Right cardiac atrium (tissue), 5 donors: ENCODE results near the gene EEFSEC. TPM values are rescaled to one million over a fixed set of nuclear protein-coding genes. Genes with fewer than 3 reads are reported as not detected.

Source experiments
- ATAC-seq, 2 donors: fragments of 200-7000 bp; cut with Tn5 transposase; one replicate each; pipeline versions ENCODE4 v1.8.0 to v1.9.1; 2020; ENCODE audit warnings: moderate library complexity in 2 of 2, mild to moderate bottlenecking in 1 of 2
- DNase-seq, 3 donors: peaks; one replicate each; pipeline ENCODE4 v3.0.0-alpha.2; 2020
- H3K27ac ChIP-seq: one replicate; pipeline ENCODE4 v1.5.1; 2013; ENCODE audit warnings: mild to moderate bottlenecking, low read length, control low read depth, moderate library complexity
- H3K27me3 ChIP-seq: one replicate; pipeline ENCODE4 v1.6.1; 2013; ENCODE audit not compliant: control insufficient read depth, insufficient read depth
- H3K4me1 ChIP-seq: one replicate; pipeline ENCODE4 v1.6.1; 2013; ENCODE audit warnings: low read length; ENCODE audit not compliant: control insufficient read depth, insufficient read depth
- H3K4me3 ChIP-seq: one replicate; pipeline ENCODE4 v1.5.1; 2013; ENCODE audit warnings: low read length, control low read depth
- H3K9me3 ChIP-seq: one replicate; pipeline ENCODE4 v1.6.1; 2013; ENCODE audit warnings: low read length; ENCODE audit not compliant: control insufficient read depth
- WGBS: extraction: QIAGEN DNeasy Blood & Tissue Kit; methylation state at CpG from one replicate; pipeline ENCODE4 v1.1.7; 2013; 5-methylcytosine and 5-hydroxymethylcytosine counted together
- intact Hi-C, 4 donors: fragments of 100-400 bp; cut with DNase I; formaldehyde crosslinking; loops; one replicate each; pipeline versions ENCODE4 v1.11.0 to v1.14.0; 2022 to 2023
- polyA plus RNA-seq: library from polyadenylated mRNA; stranded (reverse); fragments of 200-250 nt; gene quantifications from one replicate; pipeline ENCODE4 v1.2.3, GENCODE V29; 2013
- total RNA-seq, 4 donors: library from RNA; stranded (reverse); fragmentation: NEBNext Ultra II Directional; extraction: Animal tissue kit (Norgen Biotek cat#: 25700); gene quantifications; one replicate each; pipeline ENCODE4 v1.2.1, GENCODE V29; 2021
- donor health status: healthy with polysubstance abuse.
- donor health status: DM: no; HTN: yes; CAD: no.
- donor health status: DM: no; HTN: no; CAD: no.
- donor health status: DM: no; HTN: yes; CAD: no; lungs with severe emphysema.
- donor health status: DM: yes; HTN: yes; CAD: no.

EEFSEC gene
- total and polyA plus RNA-seq, 5 donors, result 14.7 to 17.6 (median 15.6) TPM

DNA sequence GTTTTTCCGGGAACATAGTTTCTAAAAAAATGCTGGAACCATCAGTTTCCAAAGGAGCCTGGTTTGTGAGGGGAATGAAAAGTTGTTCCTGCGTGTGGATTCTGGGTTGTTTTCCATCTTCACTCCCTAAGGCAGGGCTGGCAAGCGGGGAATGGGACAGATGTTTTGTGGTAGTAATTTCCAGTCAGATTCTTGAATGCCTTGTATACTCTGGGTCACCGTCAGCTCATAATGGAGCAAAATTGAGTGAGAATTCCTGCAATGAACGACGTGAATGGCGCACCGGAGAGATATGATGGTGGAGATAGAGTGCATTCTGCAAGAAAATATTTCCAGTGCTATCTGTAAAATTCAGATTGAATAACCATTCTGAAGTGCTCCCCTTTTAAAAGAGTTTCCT lies 19.9 kb downstream of the EEFSEC start:
- H3K4me1 ChIP-seq, result peaks cover 12% of the 10 kb centered on the region

DNA sequence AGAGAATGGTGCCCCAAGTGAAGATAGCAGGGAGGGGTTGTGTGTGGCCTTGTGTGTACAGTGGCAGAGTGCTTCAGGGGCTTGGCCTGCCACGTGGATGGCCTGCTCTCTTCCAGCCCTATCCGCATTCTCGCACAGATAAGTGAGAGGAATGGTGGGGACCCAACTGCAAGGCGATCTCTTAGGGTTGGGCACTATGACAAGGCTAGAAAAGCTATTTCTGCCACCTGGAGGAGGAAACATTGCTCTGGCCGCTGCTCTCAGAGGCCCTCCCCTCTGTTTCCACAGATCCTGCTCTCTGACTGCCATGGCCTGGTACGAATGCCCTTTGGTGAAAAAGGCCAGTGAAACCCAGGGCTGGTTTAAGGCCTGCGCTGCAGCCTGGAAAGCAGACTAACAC lies 20.6 kb downstream of the EEFSEC start:
- Histone ChIP-seq H3K27ac (no peak overlapping the region), H3K4me1 (peaks cover 12% of the 10 kb centered on the region), H3K9me3 (no peaks in the 10 kb centered on the region), H3K4me3 (no peak overlapping the region), H3K27me3 (no peaks in the 10 kb centered on the region)
- ATAC-seq, result peak; percentile 44 to 51
- DNase-seq, result no peak
- WGBS, result 60% methylated on average over 7 of the region's 7 CpGs
- intact Hi-C loops, result loop anchor here in 2 of 4 donors (5.0 to 10.0 kb wide), 5 partner anchors 141 to 433 kb away; partner anchors contain the start of gene GATA2 (in 1 of the 2)

More for the DNA sequence above, 19.9 kb downstream of the EEFSEC start:
- intact Hi-C loops, result loop anchor here in 2 of 4 donors (5.0 to 10.0 kb wide), 5 partner anchors 142 to 434 kb away; partner anchors contain the start of gene GATA2 (in 1 of the 2)
- ATAC-seq (no peak), DNase-seq (peak in 1 of 3 donors; percentile 58)
- no peaks in the 10 kb centered on the region for H3K9me3 ChIP-seq
- H3K27ac ChIP-seq, result no peak overlapping the region
- WGBS, result 71% methylated on average over 8 of the region's 8 CpGs
- H3K27me3 ChIP-seq, result no peaks in the 10 kb centered on the region
- no peak overlapping the region for H3K4me3 ChIP-seq

DNA sequence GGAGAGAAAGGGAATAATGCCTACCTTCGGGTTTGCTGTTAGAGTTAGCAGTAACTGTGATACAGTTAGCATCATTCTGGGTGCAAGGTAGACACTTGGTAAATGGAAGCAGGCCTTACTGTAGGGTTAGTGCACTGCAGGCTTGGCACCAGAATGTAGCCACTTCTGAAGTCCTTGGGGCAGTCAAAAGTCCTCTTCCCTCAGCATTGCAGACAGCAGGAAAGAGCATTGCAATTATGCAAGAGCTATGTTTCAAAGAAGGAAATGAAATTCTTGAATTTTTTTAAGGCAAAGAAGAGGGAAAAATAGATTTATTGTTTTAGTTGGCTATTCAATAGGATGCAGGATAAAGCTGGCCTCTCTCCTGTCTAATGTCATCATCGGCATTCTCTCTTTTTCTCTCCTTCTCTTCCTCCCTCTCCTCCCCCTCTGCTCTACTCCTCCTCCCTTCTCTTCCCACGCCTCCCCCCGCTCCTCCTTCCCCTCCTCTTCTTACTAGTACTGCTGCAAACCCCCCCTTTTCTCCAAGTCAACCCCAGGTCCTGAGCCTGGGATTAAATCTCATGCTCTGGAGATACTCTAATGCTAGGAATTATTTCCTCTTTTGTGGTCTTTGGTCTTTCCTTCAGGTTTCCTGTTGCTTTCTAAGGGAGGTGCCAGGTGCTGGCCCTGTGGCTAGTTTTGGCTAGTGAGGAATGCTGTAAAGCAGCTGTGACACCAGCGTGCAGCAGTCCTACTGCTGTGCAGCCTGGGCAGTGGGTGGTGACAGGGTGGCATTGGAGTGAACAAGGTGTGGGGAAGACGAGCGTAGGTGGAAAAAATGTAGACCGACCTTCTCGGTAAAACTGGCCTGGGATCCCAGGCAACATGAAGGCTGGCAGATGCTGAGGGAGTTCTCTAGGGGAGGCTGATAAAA lies 21.7 kb downstream of the EEFSEC start:
- DNase-seq, result no peak
- H3K9me3 ChIP-seq, result no peaks in the 10 kb centered on the region
- 69% methylated on average over 9 of the region's 9 CpGs for whole genome bisulfite sequencing
- peaks cover 10% of the 10 kb centered on the region for H3K4me1 ChIP-seq
- intact Hi-C loops, result loop anchor here in 2 of 4 donors (5.0 to 10.0 kb wide), 5 partner anchors 140 to 432 kb away; partner anchors contain the start of gene GATA2 (in 1 of the 2)
- no peak overlapping the region for H3K4me3 ChIP-seq
- H3K27me3 ChIP-seq, result no peaks in the 10 kb centered on the region
- peak; percentile 35 to 44 for ATAC-seq
- H3K27ac ChIP-seq, result no peak overlapping the region

DNA sequence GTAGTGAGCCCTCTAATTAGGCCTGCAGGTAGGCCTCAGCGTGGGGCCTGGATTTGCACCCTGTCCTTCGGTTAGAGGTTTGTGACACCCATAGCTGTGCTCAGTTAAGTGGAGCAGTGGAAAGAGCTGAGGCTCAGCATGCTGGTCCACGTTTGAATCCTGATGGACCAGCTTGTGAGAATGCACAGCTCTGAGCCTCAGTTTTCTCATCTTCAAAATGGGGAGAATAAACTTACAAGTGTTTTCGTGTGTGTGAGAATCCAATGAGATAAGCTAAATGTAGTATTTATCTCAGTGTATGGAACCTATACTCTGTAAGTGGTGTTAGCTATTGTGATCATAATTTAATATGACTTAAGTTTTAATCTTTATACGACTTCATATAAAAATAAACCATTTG lies 22.5 kb downstream of the EEFSEC start:
- Histone ChIP-seq H3K4me3 (no peak overlapping the region), H3K27me3 (no peaks in the 10 kb centered on the region), H3K27ac (no peak overlapping the region), H3K9me3 (no peaks in the 10 kb centered on the region), H3K4me1 (peaks cover 12% of the 10 kb centered on the region)
- ATAC-seq (no peak), DNase-seq (no peak)
- WGBS, result 92% methylated on average over 5 of the region's 5 CpGs
- intact Hi-C loops, result loop anchor here in 2 of 4 donors (10.0 kb wide), 3 partner anchors 139 to 319 kb away; partner anchors contain the start of gene GATA2 (in 1 of the 2)

DNA sequence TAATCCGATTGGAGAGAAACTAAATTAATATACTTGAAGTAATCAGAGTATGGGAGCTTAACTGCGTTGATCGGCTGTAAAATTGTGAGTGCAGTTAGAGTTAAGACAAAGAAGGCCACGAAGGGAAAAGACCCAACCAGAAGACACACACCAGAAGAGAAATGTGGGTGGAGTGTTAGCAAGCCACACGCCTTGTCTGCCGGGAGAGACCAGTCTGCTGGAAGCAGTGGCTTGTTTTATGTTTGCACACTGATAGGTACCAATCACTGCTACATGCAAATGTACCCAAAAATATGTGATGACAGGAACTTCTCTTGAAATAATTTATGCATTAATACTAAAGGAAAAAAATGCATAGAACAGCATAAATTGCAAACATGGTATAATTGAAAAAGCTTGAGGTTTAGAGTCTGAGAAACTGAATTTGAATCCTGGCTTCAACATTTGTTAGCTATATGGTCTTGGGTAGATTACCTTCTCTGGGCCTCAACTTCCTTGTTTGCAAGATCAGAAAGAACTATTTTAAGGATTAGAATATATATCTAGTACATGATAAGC lies 23.1 kb downstream of the EEFSEC start:
- DNase-seq (no peak), ATAC-seq (no peak)
- Histone ChIP-seq H3K9me3 (no peaks in the 10 kb centered on the region), H3K4me1 (peaks cover 12% of the 10 kb centered on the region), H3K4me3 (no peak overlapping the region), H3K27ac (no peak overlapping the region), H3K27me3 (no peaks in the 10 kb centered on the region)
- 70% methylated on average over 6 of the region's 6 CpGs for WGBS
- intact Hi-C loops, result loop anchor here in 2 of 4 donors (10.0 kb wide), 3 partner anchors 138 to 318 kb away; partner anchors contain the start of gene GATA2 (in 1 of the 2)

DNA sequence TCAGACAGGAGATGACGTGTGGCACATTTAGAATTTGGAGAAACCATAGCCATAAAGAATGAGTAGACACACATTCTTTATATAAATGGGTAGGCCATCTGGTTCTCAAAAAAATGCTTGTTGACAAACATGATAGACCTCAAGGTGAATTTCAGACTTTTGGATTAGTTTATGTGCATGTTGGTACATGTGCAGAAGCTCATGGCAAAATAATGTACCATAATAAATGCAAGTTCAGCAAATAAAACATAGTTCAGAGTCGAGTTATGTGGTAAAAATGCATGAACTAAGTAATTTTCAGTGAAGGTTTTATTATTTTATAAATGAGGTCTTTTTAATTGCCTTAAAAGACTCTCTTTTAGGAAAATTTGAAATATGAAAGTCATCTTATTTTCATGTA lies 24.6 kb downstream of the EEFSEC start:
- ATAC-seq (no peak), DNase-seq (no peak)
- no peaks in the 10 kb centered on the region for H3K9me3 ChIP-seq
- H3K4me3 ChIP-seq, result no peak overlapping the region
- 76% methylated on average over 2 of the region's 2 CpGs for WGBS
- intact Hi-C loops, result loop anchor here in 2 of 4 donors (10.0 kb wide), 3 partner anchors 137 to 317 kb away; partner anchors contain the start of gene GATA2 (in 1 of the 2)
- peaks cover 12% of the 10 kb centered on the region for H3K4me1 ChIP-seq
- no peak overlapping the region for H3K27ac ChIP-seq
- H3K27me3 ChIP-seq, result no peaks in the 10 kb centered on the region

DNA sequence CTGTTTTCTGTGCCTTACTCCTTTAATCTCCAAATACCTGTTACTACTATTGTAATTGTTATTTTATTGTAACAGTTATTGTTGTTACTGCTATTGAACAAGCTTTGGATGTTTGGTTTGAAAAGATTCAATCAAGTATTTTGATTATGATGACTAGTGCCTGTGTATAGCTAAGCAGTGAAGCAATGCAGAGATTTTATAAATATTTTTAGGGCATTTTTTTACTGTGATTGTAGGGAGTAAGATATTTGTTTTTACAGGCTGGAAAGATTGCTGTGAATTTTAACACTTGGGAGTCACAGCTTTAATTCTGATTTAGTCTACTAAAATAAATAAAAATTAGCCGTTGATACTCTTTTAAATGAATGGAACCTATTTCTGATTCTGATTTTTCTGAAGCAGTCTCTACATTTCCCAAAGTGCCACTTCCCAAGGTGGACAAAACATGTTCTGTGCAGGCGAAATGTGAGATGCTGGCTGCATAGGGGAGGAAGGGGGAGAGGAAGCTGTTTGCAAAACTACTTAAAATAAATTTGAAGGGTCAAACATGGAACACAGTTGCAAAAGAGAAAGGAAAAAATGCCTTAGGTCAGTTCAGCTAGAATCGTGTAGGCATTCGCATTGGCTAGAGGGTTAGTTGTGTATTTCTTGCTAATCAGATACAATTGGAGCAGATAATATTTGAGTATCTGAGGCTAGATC lies 25.7 kb downstream of the EEFSEC start:
- intact Hi-C loops, result loop anchor here in 2 of 4 donors (10.0 kb wide), 3 partner anchors 136 to 316 kb away; partner anchors contain the start of gene GATA2 (in 1 of the 2)
- Histone ChIP-seq H3K4me3 (peak overlapping the region; percentile 27), H3K9me3 (no peaks in the 10 kb centered on the region), H3K27ac (no peak overlapping the region), H3K4me1 (peaks cover 10% of the 10 kb centered on the region), H3K27me3 (no peaks in the 10 kb centered on the region)
- no peak for ATAC-seq
- no peak for DNase-seq
- 39% methylated on average over 4 of the region's 4 CpGs for WGBS

DNA sequence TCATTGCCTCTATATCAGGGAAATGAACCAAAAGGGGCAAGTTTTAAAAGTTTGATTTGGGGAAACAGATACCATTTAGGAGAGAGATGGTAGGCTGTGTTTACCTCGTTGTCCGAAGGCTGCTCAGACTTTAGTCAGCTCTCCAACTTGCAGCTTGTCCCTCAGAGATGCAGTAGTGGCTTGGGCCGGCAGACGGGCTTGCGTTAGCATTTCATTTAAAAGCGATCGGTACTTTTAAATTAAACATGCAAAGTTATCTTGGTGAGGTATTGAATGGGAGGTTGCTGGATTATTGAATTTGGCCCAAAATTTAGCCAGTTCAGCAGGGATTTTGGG lies 26.2 kb downstream of the EEFSEC start:
- H3K9me3 ChIP-seq, result no peaks in the 10 kb centered on the region
- intact Hi-C loops, result loop anchor here in 2 of 4 donors (10.0 kb wide), 3 partner anchors 135 to 315 kb away; partner anchors contain the start of gene GATA2 (in 1 of the 2)
- 58% methylated on average over 7 of the region's 7 CpGs for whole genome bisulfite sequencing
- DNase-seq, result no peak
- no peak overlapping the region for H3K27ac ChIP-seq
- H3K4me1 ChIP-seq, result peaks cover 8% of the 10 kb centered on the region
- H3K27me3 ChIP-seq, result no peaks in the 10 kb centered on the region
- no peak for ATAC-seq
- H3K4me3 ChIP-seq, result peak overlapping the region; percentile 27

DNA sequence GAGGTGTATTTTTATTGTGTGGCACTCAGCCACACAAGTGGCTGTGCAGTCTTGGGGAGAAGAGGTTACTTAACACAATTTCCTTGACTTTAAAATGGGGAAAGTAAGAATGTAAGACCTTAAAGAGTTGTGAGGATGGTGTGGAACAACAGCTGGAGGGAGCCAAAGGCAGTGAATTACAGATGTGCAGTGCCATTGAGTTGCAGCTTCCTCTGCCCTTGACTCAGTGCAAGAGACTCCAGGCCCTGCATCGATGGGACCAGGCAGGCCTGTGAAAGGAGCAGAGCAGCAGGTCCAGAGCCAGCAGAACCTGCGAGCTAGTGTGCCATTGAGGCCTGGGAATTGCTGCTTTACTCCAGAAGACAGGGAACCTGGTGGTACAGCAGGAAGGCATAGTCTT lies 27.2 kb downstream of the EEFSEC start:
- no peaks in the 10 kb centered on the region for H3K27me3 ChIP-seq
- H3K27ac ChIP-seq, result no peak overlapping the region
- intact Hi-C loops, result no loop called here
- ATAC-seq (peak; percentile 36 to 53), DNase-seq (peak in 1 of 3 donors; percentile 54)
- no peak overlapping the region for H3K4me3 ChIP-seq
- H3K4me1 ChIP-seq, result peaks cover 5% of the 10 kb centered on the region
- WGBS, result 75% methylated on average over 2 of the region's 2 CpGs
- H3K9me3 ChIP-seq, result no peaks in the 10 kb centered on the region

DNA sequence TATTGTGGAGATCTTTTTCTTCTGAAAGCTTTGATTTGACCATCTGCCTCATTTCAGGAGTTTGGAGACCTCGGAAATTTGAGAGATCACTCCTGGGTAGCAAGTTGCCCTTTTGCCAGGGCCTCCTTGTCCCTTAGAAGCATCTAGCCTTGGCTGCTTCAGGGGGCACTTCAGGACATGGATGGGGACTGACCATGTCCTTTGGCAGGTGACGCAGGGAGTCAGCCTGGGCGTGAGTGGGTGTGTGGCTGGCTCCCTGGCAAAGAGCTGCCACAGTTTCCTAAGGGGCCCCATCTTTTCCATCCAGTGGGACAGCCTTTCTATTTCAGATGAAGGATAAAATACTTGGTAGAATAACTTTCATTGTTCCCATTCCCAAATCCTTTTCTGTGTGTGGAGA lies 27.6 kb downstream of the EEFSEC start:
- intact Hi-C loops, result no loop called here
- Histone ChIP-seq H3K4me3 (no peak overlapping the region), H3K9me3 (no peaks in the 10 kb centered on the region), H3K27ac (no peak overlapping the region), H3K4me1 (peaks cover 2% of the 10 kb centered on the region), H3K27me3 (no peaks in the 10 kb centered on the region)
- ATAC-seq, result peak; percentile 41 to 56
- WGBS, result 64% methylated on average over 3 of the region's 3 CpGs
- DNase-seq, result no peak
